WTC11 (cell line): ENCODE measurements around the gene CRIP1.

Source experiments
- SP1 ChIP-seq: sonication (generic); formaldehyde crosslinking; conservative IDR thresholded peaks from 2 replicates; pipeline ENCODE4 v1.8.1; 2022; ENCODE audit warnings: missing genetic modification reagents
- TP53 ChIP-seq: sonication (generic); formaldehyde crosslinking; IDR thresholded peaks from 2 replicates; pipeline ENCODE4 v1.8.1; 2023; ENCODE audit warnings: mild to moderate bottlenecking, missing genetic modification reagents
- ZNF121 ChIP-seq: sonication (generic); formaldehyde crosslinking; IDR thresholded peaks from 2 replicates; pipeline ENCODE4 v1.8.0; 2023; ENCODE audit warnings: missing genetic modification reagents
- TF ChIP-seq, protein P1 (sequence below): sonication (generic); formaldehyde crosslinking; IDR thresholded peaks from 2 replicates; pipeline ENCODE4 v1.8.1; 2022; ENCODE audit warnings: low read depth, missing genetic modification reagents, borderline replicate concordance
- TF ChIP-seq, protein P2 (sequence below): sonication (generic); formaldehyde crosslinking; IDR thresholded peaks from 2 replicates; pipeline ENCODE4 v1.8.0; 2022; ENCODE audit warnings: mild to moderate bottlenecking, missing genetic modification reagents

DNA sequence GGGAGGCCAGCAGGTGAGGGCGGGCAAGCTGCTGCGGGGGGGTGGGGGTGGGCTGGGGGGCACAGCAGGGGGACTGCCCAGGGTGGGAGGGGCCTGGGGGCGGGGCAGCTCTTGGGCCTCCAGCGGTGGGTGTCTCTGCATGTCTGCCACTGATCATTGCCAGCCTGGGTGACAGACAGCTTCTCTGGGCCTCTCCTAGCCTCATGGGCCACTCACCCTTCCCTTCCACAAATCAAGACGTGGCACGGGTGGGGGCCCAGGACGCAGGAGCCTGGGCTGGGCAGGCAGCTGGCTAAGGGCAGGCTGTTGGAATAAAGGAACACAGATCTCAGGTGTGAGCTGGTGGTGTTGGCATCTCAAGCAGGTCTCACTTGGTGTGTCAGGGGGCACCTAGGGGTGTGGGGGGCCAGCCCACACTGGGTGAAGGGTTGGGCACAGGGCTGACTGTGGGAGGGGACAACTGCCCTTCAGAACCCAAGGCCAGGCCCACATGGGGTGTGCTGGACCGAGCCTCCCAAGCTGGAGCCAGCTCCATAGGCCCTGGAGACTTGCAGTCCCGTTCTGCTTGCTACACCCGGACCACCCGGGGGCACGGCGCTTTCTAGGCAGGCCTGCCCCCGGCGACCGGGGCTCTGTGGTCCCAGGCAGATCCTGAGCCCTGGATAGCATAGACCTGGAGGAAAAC lies 7.4 kb downstream of the CRIP1 start:
- TF ChIP-seq TP53 (CRISPR knock-in tag) (no peak), ZNF121 (CRISPR knock-in tag) (no peak), SP1 (no peak)
- TF ChIP-seq, protein P1, sequence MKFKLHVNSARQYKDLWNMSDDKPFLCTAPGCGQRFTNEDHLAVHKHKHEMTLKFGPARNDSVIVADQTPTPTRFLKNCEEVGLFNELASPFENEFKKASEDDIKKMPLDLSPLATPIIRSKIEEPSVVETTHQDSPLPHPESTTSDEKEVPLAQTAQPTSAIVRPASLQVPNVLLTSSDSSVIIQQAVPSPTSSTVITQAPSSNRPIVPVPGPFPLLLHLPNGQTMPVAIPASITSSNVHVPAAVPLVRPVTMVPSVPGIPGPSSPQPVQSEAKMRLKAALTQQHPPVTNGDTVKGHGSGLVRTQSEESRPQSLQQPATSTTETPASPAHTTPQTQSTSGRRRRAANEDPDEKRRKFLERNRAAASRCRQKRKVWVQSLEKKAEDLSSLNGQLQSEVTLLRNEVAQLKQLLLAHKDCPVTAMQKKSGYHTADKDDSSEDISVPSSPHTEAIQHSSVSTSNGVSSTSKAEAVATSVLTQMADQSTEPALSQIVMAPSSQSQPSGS = no peak
- TF ChIP-seq, protein P2, sequence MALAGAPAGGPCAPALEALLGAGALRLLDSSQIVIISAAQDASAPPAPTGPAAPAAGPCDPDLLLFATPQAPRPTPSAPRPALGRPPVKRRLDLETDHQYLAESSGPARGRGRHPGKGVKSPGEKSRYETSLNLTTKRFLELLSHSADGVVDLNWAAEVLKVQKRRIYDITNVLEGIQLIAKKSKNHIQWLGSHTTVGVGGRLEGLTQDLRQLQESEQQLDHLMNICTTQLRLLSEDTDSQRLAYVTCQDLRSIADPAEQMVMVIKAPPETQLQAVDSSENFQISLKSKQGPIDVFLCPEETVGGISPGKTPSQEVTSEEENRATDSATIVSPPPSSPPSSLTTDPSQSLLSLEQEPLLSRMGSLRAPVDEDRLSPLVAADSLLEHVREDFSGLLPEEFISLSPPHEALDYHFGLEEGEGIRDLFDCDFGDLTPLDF (CRISPR knock-in tag) = no peak
